ENCODE measurements around the gene UBP1.

- TF ChIP-seq POLR2A (IDR thresholded peaks at IDR 0.05), result no peak
- TF ChIP-seq CTCF (IDR thresholded peaks at IDR 0.05), result no peak
These were observed 33.6 kb upstream of the UBP1 start for GRCh38 chr3:33473813-33474212.
